Effector memory CD4-positive, alpha-beta T cell (primary cell): ENCODE results near the gene CABLES1.
"Not testable (repeated sequence)": the region's sequence is repeated elsewhere in the genome, so short reads cannot be mapped to it uniquely, and the experiment has no call there.

Source experiments
- DNase-seq, 3 donors: peaks; one replicate each; pipeline ENCODE4 v3.0.0-alpha.2; 2020
- H3K27ac ChIP-seq: 2 replicates; pipeline ENCODE4 v1.7.0; 2013; ENCODE audit warnings: mild to moderate bottlenecking, low read length, moderate library complexity; ENCODE audit not compliant: insufficient read depth, poor library complexity, severe bottlenecking
- H3K27me3 ChIP-seq: replicated peaks from 2 replicates; pipeline ENCODE4 v1.7.0; 2013; ENCODE audit warnings: mild to moderate bottlenecking, low read length; ENCODE audit not compliant: insufficient read depth, control insufficient read depth, poor library complexity, severe bottlenecking
- H3K36me3 ChIP-seq: 2 replicates; pipeline ENCODE4 v1.7.0; 2013; ENCODE audit warnings: mild to moderate bottlenecking, low read length, moderate library complexity; ENCODE audit not compliant: control insufficient read depth, insufficient read depth
- H3K4me1 ChIP-seq: 2 replicates; pipeline ENCODE4 v1.7.0; 2013; ENCODE audit warnings: low read length, mild to moderate bottlenecking; ENCODE audit not compliant: control insufficient read depth, insufficient read depth, poor library complexity, severe bottlenecking
- H3K4me3 ChIP-seq: 2 replicates; pipeline ENCODE4 v1.7.0; 2013; ENCODE audit warnings: low read length, low read depth, mild to moderate bottlenecking; ENCODE audit not compliant: insufficient read depth, poor library complexity, severe bottlenecking
- H3K9me3 ChIP-seq: 2 replicates; pipeline ENCODE4 v1.7.0; 2013; ENCODE audit warnings: mild to moderate bottlenecking, low read length, moderate library complexity; ENCODE audit not compliant: control insufficient read depth

CABLES1 gene

DNA sequence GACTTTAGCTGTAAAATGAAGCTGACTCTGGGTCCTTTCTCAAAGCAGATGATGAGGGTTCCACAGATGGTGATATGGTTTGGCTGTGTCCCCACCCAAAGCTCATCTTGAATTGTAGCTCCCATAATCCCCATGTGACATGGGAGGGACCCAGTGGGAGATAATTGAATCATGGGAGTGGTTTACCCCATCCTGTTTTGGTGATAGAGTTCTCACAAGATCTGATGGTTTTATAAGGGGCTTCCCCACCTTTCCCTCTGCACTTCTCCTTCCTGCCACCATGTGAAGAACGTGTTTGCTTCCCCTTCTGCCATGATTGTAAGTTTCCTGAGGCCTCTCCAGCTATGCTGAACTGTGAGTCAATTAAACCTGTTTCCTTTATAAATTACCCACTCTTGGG lies 133.8 kb downstream of the CABLES1 start:
- not testable (repeated sequence) for H3K27me3 ChIP-seq, DNase-seq, H3K4me1 ChIP-seq, H3K9me3 ChIP-seq, H3K36me3 ChIP-seq, H3K27ac ChIP-seq, H3K4me3 ChIP-seq

DNA sequence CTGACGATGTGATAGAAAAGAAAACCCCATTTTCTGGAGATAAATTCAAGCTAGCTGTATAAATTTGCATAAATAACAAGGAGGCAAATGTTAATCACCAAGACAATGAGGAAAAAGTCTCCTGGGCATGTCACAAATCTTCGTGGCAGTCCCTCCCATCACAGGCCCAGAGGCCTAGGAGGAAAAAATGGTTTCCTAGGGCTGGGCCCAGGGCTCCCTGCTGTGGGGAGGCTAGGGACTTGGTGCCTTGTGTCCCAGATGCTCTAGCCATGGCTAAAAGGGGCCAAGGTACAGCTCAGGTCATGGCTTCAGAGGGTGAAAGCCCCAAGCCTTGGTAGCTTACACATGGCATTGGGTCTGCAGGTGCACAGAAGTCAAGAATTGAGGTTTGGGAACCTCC lies 134.6 kb downstream of the CABLES1 start:
- Histone ChIP-seq H3K36me3 (no peaks in the 10 kb centered on the region), H3K9me3 (no peaks in the 10 kb centered on the region), H3K27ac (no peak overlapping the region), H3K27me3 (no peaks in the 10 kb centered on the region), H3K4me1 (no peaks in the 10 kb centered on the region), H3K4me3 (no peak overlapping the region)
- no peak for DNase-seq

GRCh38 chr18:23270986-23271680 lies 135.8 kb downstream of the CABLES1 start:
- DNase-seq: no peak

DNA sequence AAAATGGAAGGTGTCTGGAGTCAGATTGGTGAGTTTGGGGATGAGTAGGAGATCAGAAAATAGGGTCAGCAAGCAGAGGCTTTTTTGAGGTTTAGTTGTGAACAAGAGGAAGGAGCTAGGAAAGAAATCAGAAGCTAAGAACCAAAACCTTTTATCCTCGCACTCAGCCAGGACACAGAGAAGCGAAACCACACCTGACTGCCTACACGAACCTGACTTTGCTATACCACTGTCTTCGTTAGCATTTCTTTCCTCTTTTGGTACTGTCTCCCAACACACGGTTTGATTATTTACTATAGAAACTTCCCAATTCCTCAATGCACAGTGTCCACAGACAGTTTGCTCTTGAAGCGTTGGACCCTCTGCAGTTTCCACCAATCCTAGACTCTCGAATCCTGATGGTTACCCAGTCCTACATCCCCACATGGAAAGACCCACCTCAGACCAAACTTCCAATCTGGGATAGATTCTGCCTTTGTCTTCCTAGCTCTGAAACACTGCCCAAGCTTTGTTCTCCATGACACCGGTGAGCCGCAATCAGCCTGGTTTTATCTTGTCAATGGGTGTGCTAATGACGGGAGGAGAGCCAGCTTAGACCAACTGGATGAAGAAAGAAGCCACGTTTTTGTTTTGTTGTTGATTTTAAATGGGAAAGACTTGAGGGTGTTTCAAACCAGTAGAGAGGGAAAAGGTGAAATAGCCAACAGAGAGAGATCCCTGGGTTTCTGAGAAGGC lies 137.4 kb downstream of the CABLES1 start:
- H3K9me3 ChIP-seq: no peaks in the 10 kb centered on the region
- no peak for DNase-seq
- H3K27ac ChIP-seq: no peak overlapping the region
- no peaks in the 10 kb centered on the region for H3K36me3 ChIP-seq
- no peaks in the 10 kb centered on the region for H3K4me1 ChIP-seq
- no peaks in the 10 kb centered on the region for H3K27me3 ChIP-seq
- no peak overlapping the region for H3K4me3 ChIP-seq

More at GRCh38 chr18:23270986-23271680, 135.8 kb downstream of the CABLES1 start:
- Histone ChIP-seq H3K36me3 (no peaks in the 10 kb centered on the region), H3K4me1 (no peaks in the 10 kb centered on the region), H3K9me3 (no peaks in the 10 kb centered on the region), H3K4me3 (no peak overlapping the region), H3K27me3 (no peaks in the 10 kb centered on the region), H3K27ac (no peak overlapping the region)

DNA sequence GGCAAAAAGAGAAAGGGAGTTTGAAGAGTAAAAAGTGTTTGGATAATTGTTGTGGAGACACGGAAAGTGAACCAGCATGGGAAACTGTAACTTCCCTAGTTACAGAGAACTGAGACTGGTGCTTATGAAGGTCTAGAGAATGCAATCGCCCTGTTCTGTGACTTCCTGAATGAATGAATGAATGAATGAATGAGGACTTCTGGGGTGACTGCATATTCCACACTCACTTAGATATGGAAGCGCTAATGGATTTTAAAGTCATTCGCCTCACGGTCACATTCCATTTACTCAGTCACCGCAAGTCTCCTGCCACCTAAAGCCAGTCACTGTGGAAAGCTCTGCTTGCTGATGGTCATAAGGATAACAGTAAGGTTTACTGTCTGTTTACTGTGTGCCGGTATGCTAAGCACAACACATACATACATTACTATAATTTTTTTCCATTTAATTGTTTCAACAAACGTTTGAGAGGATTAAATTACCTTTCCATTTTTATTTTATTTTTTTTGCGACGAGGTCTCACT lies 138.2 kb downstream of the CABLES1 start:
- Histone ChIP-seq H3K4me3 (no peak overlapping the region), H3K4me1 (no peaks in the 10 kb centered on the region), H3K27me3 (no peaks in the 10 kb centered on the region), H3K9me3 (no peaks in the 10 kb centered on the region), H3K36me3 (no peaks in the 10 kb centered on the region), H3K27ac (no peak overlapping the region)
- no peak for DNase-seq

DNA sequence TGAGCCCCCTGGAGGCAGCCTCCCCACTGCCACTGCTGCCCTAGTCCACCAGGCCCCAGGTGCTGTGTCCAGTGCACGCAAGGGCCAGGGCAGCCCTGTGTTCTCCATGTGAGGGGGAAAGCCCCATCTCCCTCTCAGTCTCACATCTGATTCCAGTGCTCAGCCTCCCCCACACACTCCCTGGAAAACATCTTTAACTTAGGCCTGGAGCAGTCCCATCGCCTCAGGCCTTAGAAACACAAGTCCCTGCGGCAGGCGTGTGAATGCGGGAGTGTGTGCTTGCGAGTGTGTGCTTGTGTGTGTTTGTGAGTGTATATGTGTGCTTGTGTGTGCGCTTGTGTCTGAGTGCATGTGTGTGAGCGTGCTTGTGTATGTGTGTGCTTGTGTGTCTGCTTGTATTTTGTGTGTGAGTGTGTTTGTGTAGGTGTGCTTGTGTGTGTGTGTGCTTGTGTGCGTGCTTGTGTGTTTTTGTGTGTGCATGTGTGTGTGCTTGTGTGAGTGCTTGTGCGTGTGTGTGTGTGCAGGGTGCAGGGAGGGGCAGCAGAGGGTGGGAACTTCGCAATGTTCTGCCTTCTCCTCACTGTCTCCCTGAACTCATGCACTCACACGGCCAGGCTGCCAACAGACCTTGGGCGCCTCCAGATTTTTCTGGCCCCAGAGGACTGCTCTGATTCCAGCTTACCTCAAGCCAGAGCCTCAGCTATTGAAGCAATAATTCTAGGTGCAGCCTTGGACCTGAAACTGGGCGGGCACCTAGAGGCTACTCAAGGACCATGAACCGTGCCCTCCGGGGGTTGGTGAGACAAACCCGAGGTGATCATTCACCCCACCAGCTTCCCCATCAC lies 139.6 kb downstream of the CABLES1 start:
- Histone ChIP-seq H3K4me3 (no peak overlapping the region), H3K27ac (no peak overlapping the region), H3K36me3 (no peaks in the 10 kb centered on the region), H3K9me3 (no peaks in the 10 kb centered on the region), H3K4me1 (no peaks in the 10 kb centered on the region), H3K27me3 (no peaks in the 10 kb centered on the region)
- DNase-seq: no peak

DNA sequence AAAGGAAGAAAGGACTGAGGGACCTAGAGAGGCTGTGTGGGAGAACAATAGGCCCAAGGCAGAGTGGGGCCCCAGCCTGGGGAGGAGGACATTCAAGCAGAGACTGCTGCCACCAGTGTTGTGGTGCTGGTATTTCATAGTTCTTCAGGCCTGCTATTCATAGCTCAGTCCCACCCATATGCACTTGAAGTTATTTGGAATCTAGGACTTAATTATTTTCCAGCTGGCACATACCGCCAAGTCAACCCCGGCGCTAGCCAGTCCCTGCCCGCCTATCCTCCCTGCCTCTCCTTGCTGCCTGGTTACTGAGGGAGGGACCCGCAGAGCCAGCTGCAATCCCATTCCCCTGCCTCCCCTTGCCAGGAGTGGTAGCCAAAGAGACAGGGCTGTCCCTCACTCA lies 141.2 kb downstream of the CABLES1 start:
- Histone ChIP-seq H3K4me1 (no peaks in the 10 kb centered on the region), H3K9me3 (no peaks in the 10 kb centered on the region), H3K36me3 (no peaks in the 10 kb centered on the region), H3K27me3 (no peaks in the 10 kb centered on the region), H3K27ac (no peak overlapping the region), H3K4me3 (no peak overlapping the region)
- no peak for DNase-seq

DNA sequence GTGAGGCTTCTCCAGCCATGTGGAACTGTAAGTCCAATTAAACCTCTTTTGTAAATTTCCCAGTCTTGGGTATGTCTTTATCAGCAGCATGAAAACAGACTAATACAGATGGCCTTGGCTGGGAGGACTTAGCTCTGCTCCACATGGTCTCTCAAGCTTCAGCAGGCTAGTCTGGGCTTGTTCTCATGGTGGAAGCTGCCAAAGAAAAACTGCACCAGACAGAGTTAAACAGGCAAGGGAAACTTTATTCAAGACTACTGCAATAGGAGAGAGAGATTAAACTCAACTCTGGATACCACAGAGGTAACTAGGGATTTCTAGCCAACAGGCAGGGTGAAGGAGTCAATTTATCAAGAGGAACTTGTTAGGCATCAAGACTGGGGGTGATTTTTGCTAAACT lies 142.1 kb downstream of the CABLES1 start:
- Histone ChIP-seq H3K27me3 (no peaks in the 10 kb centered on the region), H3K4me1 (no peaks in the 10 kb centered on the region), H3K36me3 (no peaks in the 10 kb centered on the region), H3K4me3 (no peak overlapping the region), H3K9me3 (no peaks in the 10 kb centered on the region), H3K27ac (no peak overlapping the region)
- DNase-seq: no peak

DNA sequence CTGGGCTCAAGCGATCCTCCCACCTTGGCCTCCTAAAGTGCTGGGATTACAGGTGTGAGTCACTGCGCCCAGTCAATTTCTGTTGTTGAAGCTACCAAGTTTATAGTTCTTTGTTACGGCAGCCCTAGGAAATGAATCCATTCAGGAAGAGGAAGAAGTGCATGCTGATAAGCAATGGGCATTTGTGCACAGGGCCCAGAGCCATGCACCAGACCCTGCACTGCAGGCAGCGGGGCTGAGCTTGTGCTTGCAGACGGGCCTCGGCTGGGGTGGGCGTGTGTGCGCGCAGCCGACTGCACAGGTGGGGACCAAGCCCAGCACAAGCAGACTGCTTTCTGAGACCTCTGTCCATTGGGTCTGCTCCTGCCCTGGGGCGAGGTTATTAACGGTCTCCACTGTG lies 144.6 kb downstream of the CABLES1 start:
- Histone ChIP-seq H3K4me1 (no peaks in the 10 kb centered on the region), H3K9me3 (no peaks in the 10 kb centered on the region), H3K27ac (no peak overlapping the region), H3K4me3 (no peak overlapping the region), H3K36me3 (no peaks in the 10 kb centered on the region), H3K27me3 (no peaks in the 10 kb centered on the region)
- DNase-seq: no peak
